Measurements from ENCODE around the gene ZCCHC17. TPM values are rescaled to one million over a fixed set of nuclear protein-coding genes. Genes with fewer than 3 reads are reported as not detected.

The ZCCHC17 gene
- total and polyA plus RNA-seq, 3 donors from 2014 or later, result 61.1 to 105 (median 75.0) TPM

DNA sequence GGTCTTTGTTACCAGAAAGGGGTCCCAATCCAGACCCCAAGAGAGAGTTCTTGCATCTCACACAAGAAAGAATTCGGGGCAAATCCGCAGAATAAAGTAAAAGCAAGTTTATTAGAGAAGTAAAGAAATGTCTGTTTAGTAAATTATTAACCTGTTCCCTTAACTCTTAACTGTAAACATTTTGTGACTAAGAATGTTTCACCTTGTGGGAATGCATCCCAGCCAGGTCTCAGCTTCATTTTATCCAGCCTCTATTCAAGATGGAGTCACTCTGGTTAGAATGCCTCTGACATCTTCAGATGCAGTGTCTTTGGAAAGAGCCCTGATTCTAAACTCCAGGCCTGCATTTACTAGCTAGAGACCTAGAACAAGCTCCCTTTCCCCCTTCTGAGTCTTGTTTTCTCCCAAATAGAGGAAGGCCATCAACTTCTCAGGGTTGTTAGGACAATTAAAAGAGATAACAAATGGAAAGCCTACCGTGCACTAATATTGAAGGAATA, 80.6 kb downstream of the ZCCHC17 start:
- intact Hi-C loops (cut with DNase I; ENCODE audit: low total_unique reads), result no loop called here
- no peaks in the 10 kb centered on the region for H3K36me3 ChIP-seq (ENCODE audit: low read depth, missing control alignments)
- TF ChIP-seq, protein P1, sequence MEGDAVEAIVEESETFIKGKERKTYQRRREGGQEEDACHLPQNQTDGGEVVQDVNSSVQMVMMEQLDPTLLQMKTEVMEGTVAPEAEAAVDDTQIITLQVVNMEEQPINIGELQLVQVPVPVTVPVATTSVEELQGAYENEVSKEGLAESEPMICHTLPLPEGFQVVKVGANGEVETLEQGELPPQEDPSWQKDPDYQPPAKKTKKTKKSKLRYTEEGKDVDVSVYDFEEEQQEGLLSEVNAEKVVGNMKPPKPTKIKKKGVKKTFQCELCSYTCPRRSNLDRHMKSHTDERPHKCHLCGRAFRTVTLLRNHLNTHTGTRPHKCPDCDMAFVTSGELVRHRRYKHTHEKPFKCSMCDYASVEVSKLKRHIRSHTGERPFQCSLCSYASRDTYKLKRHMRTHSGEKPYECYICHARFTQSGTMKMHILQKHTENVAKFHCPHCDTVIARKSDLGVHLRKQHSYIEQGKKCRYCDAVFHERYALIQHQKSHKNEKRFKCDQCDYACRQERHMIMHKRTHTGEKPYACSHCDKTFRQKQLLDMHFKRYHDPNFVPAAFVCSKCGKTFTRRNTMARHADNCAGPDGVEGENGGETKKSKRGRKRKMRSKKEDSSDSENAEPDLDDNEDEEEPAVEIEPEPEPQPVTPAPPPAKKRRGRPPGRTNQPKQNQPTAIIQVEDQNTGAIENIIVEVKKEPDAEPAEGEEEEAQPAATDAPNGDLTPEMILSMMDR (IDR thresholded peaks at IDR 0.05), result no peak
- no peak for TF ChIP-seq POLR2A (IDR thresholded peaks at IDR 0.05)
- 81 to 89% methylated on average over 3 of the region's 3 CpGs for WGBS, 2 donors
- H3K27ac ChIP-seq, result no peak overlapping the region
- H3K4me1 ChIP-seq, result peaks cover 30% of the 10 kb centered on the region
- no peaks in the 10 kb centered on the region for H3K9me3 ChIP-seq
- no peak for DNase-seq
- no peaks in the 10 kb centered on the region for H3K27me3 ChIP-seq
- no peak overlapping the region for H3K4me3 ChIP-seq

- no peak for DNase-seq
- Histone ChIP-seq H3K4me3 (no peak overlapping the region), H3K4me1 (peaks cover 24% of the 10 kb centered on the region), H3K9me3 (no peaks in the 10 kb centered on the region), H3K27me3 (no peaks in the 10 kb centered on the region), H3K27ac (no peak overlapping the region), H3K36me3 (ENCODE audit: low read depth, missing control alignments) (no peaks in the 10 kb centered on the region)
- TF ChIP-seq, protein P1 (IDR thresholded peaks at IDR 0.05), result no peak
- TF ChIP-seq POLR2A (IDR thresholded peaks at IDR 0.05), result no peak
- intact Hi-C loops (cut with DNase I; ENCODE audit: low total_unique reads), result no loop called here
Observed at GRCh38 chr1:31378001-31378400, 81.2 kb downstream of the ZCCHC17 start.

- no peak for DNase-seq
- intact Hi-C loops (cut with DNase I; ENCODE audit: low total_unique reads), result no loop called here
- TF ChIP-seq POLR2A (IDR thresholded peaks at IDR 0.05), result no peak
- TF ChIP-seq, protein P1 (IDR thresholded peaks at IDR 0.05), result no peak
- Histone ChIP-seq H3K4me3 (no peak overlapping the region), H3K27me3 (no peaks in the 10 kb centered on the region), H3K36me3 (ENCODE audit: low read depth, missing control alignments) (no peaks in the 10 kb centered on the region), H3K4me1 (peaks cover 4% of the 10 kb centered on the region), H3K9me3 (no peaks in the 10 kb centered on the region), H3K27ac (no peak overlapping the region)
- 75 to 79% methylated on average over 2 to 3 of the region's 3 CpGs for WGBS, 2 donors
Observed at GRCh38 chr1:31380181-31380580, 83.3 kb downstream of the ZCCHC17 start.

GRCh38 chr1:31381394-31382294, 84.8 kb downstream of the ZCCHC17 start:
- DNase-seq, result no peak
- H3K4me3 ChIP-seq, result no peak overlapping the region
- no peak for TF ChIP-seq POLR2A (IDR thresholded peaks at IDR 0.05)
- TF ChIP-seq, protein P1 (IDR thresholded peaks at IDR 0.05), result no peak

More at GRCh38 chr1:31381394-31382294, 84.8 kb downstream of the ZCCHC17 start:
- Histone ChIP-seq H3K27me3 (no peaks in the 10 kb centered on the region), H3K4me1 (no peaks in the 10 kb centered on the region), H3K9me3 (no peaks in the 10 kb centered on the region), H3K27ac (no peak overlapping the region), H3K36me3 (ENCODE audit: low read depth, missing control alignments) (no peaks in the 10 kb centered on the region)
- intact Hi-C loops (cut with DNase I; ENCODE audit: low total_unique reads), result no loop called here
- 79 to 83% methylated on average over 6 of the region's 6 CpGs for whole genome bisulfite sequencing, 2 donors

All from testis (tissue), 3 donors.